ENCODE data around the gene SAG. TPM values are rescaled to one million over a fixed set of nuclear protein-coding genes. Genes with fewer than 3 reads are reported as not detected.

Gene SAG
- total RNA-seq, 2 experiments from 2014 or later = 0.32 TPM; not detected in 1

- CTCF ChIA-PET (ENCODE audit: unreplicated experiment) = no interaction called here
Observed at GRCh38 chr2:233358947-233359346, 51.3 kb downstream of the SAG start.

GRCh38 chr2:233359823-233360222 is 52.2 kb downstream of the SAG start:
- BruUV-seq (replicated peaks) = no TSS peak
- peak overlapping the region; percentile 14 for H3K27ac ChIP-seq (ENCODE audit: low read depth, low read length, poor library complexity, severe bottlenecking)
- DNase-seq (ENCODE audit: low spot score) = no peak
- H3K36me3 ChIP-seq (ENCODE audit: insufficient read depth, low read length) = peaks cover 83% of the 10 kb centered on the region
- H3K4me2 ChIP-seq (ENCODE audit: low read length) = peak overlapping the region; percentile 84
- POLR2A ChIA-PET = interaction anchor here (0.6 to 3.7 kb wide), 3 partner anchors 18 to 25 kb away, joined by 4 to 38 read pairs (median 4); no protein-coding TSS in a partner anchor
- intact Hi-C loops (cut with micrococcal nuclease; ENCODE audit: unreplicated experiment) = loop anchor here (5.0 to 10.0 kb wide), 2 partner anchors 93 to 275 kb away; no protein-coding TSS in a partner anchor
- peaks cover 83% of the 10 kb centered on the region for H3K4me1 ChIP-seq (ENCODE audit: insufficient read depth, low read length, poor library complexity, severe bottlenecking)
- no peaks in the 10 kb centered on the region for H3K9me2 ChIP-seq (ENCODE audit: insufficient read depth, low read length)
- TF ChIP-seq EZH2phosphoT487 (IDR thresholded peaks at IDR 0.05; ENCODE audit: borderline replicate concordance, low read depth, low read length) = no peak
- TF ChIP-seq CTCF (conservative IDR thresholded peaks at IDR 0.05; ENCODE audit: low read length) = no peak
- no peak overlapping the region for H2AFZ ChIP-seq (ENCODE audit: low read length)
- CTCF ChIA-PET (ENCODE audit: unreplicated experiment) = interaction anchor here (1.1 kb wide), 1 partner anchor 29 kb away, joined by 3 read pairs; no protein-coding TSS in a partner anchor
- H3K79me2 ChIP-seq (ENCODE audit: insufficient read depth, low read depth, low read length) = peaks cover 93% of the 10 kb centered on the region
- no peak overlapping the region for H3K4me3 ChIP-seq (ENCODE audit: low read depth, low read length, poor library complexity, severe bottlenecking)
- peaks cover 14% of the 10 kb centered on the region; the same call in 1 of the 2 replicates for H3K9me3 ChIP-seq (ENCODE audit: low read length)
- peaks cover 25% of the 10 kb centered on the region; the same call in 1 of the 2 replicates for H4K20me1 ChIP-seq (ENCODE audit: insufficient read depth, low read length)

More at GRCh38 chr2:233358947-233359346, 51.3 kb downstream of the SAG start:
- H2AFZ ChIP-seq (ENCODE audit: low read length) = no peak overlapping the region
- H3K79me2 ChIP-seq (ENCODE audit: insufficient read depth, low read depth, low read length) = peaks cover 87% of the 10 kb centered on the region
- no peaks in the 10 kb centered on the region for H3K9me2 ChIP-seq (ENCODE audit: insufficient read depth, low read length)
- peaks cover 74% of the 10 kb centered on the region for H3K36me3 ChIP-seq (ENCODE audit: insufficient read depth, low read length)
- DNase-seq (ENCODE audit: low spot score) = no peak
- H3K4me1 ChIP-seq (ENCODE audit: insufficient read depth, low read length, poor library complexity, severe bottlenecking) = peaks cover 76% of the 10 kb centered on the region
- intact Hi-C loops (cut with micrococcal nuclease; ENCODE audit: unreplicated experiment) = loop anchor here (5.0 to 10.0 kb wide), 2 partner anchors 92 to 274 kb away; no protein-coding TSS in a partner anchor
- H3K4me2 ChIP-seq (ENCODE audit: low read length) = peak overlapping the region; percentile 84
- H3K9me3 ChIP-seq (ENCODE audit: low read length) = peaks cover 5% of the 10 kb centered on the region; the same call in 1 of the 2 replicates
- no TSS peak for BruUV-seq (replicated peaks)
- TF ChIP-seq EZH2phosphoT487 (IDR thresholded peaks at IDR 0.05; ENCODE audit: borderline replicate concordance, low read depth, low read length) (no peak), CTCF (conservative IDR thresholded peaks at IDR 0.05; ENCODE audit: low read length) (no peak)
- peak overlapping the region; percentile 88 for H3K4me3 ChIP-seq (ENCODE audit: low read depth, low read length, poor library complexity, severe bottlenecking)
- POLR2A ChIA-PET = interaction anchor here (2.0 to 3.7 kb wide), 3 partner anchors 19 to 27 kb away, joined by 4 to 38 read pairs (median 9); no protein-coding TSS in a partner anchor
- H4K20me1 ChIP-seq (ENCODE audit: insufficient read depth, low read length) = peaks cover 25% of the 10 kb centered on the region; the same call in 1 of the 2 replicates
- peak overlapping the region; percentile 62 for H3K27ac ChIP-seq (ENCODE audit: low read depth, low read length, poor library complexity, severe bottlenecking)

GRCh38 chr2:233360771-233361176 is 53.2 kb downstream of the SAG start:
- H4K20me1 ChIP-seq (ENCODE audit: insufficient read depth, low read length) = peaks cover 20% of the 10 kb centered on the region; the same call in 1 of the 2 replicates
- no peak for DNase-seq (ENCODE audit: low spot score)
- H3K9me2 ChIP-seq (ENCODE audit: insufficient read depth, low read length) = no peaks in the 10 kb centered on the region
- H3K79me2 ChIP-seq (ENCODE audit: insufficient read depth, low read depth, low read length) = peaks cover 93% of the 10 kb centered on the region
- H3K27ac ChIP-seq (ENCODE audit: low read depth, low read length, poor library complexity, severe bottlenecking) = no peak overlapping the region
- peaks cover 24% of the 10 kb centered on the region; the same call in 1 of the 2 replicates for H3K9me3 ChIP-seq (ENCODE audit: low read length)
- POLR2A ChIA-PET = interaction anchor here (0.8 to 1.5 kb wide), 2 partner anchors 14 to 24 kb away, joined by 3 to 4 read pairs; no protein-coding TSS in a partner anchor
- H3K4me2 ChIP-seq (ENCODE audit: low read length) = no peak overlapping the region
- no peak overlapping the region for H2AFZ ChIP-seq (ENCODE audit: low read length)
- intact Hi-C loops (cut with micrococcal nuclease; ENCODE audit: unreplicated experiment) = no loop called here
- H3K4me1 ChIP-seq (ENCODE audit: insufficient read depth, low read length, poor library complexity, severe bottlenecking) = peaks cover 92% of the 10 kb centered on the region
- CTCF ChIA-PET (ENCODE audit: unreplicated experiment) = interaction anchor here (1.1 to 1.6 kb wide), 2 partner anchors 13 to 28 kb away, joined by 3 read pairs; no protein-coding TSS in a partner anchor
- TF ChIP-seq CTCF (conservative IDR thresholded peaks at IDR 0.05; ENCODE audit: low read length) = no peak
- TF ChIP-seq EZH2phosphoT487 (IDR thresholded peaks at IDR 0.05; ENCODE audit: borderline replicate concordance, low read depth, low read length) = no peak
- peaks cover 88% of the 10 kb centered on the region for H3K36me3 ChIP-seq (ENCODE audit: insufficient read depth, low read length)
- no TSS peak for BruUV-seq (replicated peaks)
- no peak overlapping the region for H3K4me3 ChIP-seq (ENCODE audit: low read depth, low read length, poor library complexity, severe bottlenecking)

Data from OCI-LY7 (cell line).